Measurements from ENCODE around the gene TMED8.

GRCh38 chr14:77303417-77304156, 73.3 kb downstream of the TMED8 start:
- TF ChIP-seq CTCF (conservative IDR thresholded peaks at IDR 0.05; ENCODE audit: low read depth, low read length) (no peak), EZH2 (IDR thresholded peaks at IDR 0.05; ENCODE audit: borderline replicate concordance, low read depth, low read length, poor library complexity, severe bottlenecking) (no peak)
